Occipital lobe (tissue), 2 donors: ENCODE data around the gene BCAN. TPM values are rescaled to one million over a fixed set of nuclear protein-coding genes. Genes with fewer than 3 reads are reported as not detected.
A peak's percentile ranks its signal among the peaks of the same experiment; 100 is the strongest.

Experiments
- DNase-seq: peaks from one replicate; lab custom pipeline; 2025; lab: John Stamatoyannopoulos, UW
- total RNA-seq: library from RNA; depleted of rRNA; stranded (reverse); fragments of >200 nt; gene quantifications from one replicate; pipeline ENCODE4 v1.2.3, GENCODE V29; 2014

BCAN gene
- total RNA-seq, 1 donor from 2014 or later: 95.8 TPM

GRCh38 chr1:156694690-156694962, 52.7 kb downstream of the BCAN start:
- DNase-seq: no peak

DNA sequence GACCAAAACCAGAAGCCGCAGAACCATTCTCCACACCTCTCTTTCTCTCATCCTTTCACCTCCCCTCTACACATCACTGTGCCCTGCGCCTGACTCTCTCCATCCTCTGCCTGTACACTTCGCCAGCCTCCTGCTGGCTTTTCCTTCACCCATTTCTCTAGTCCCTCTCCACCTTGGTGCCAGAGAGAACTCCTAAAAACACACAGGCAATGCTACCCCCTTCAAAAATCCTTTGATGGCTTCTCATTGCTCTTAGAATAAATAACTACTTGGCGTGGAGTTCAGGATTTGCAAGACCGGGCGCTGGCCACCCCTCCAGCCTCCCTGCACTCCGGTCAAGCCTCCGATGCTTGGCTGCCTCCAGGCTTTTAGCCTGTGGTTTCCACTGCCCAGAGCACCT, 54.8 kb downstream of the BCAN start:
- DNase-seq: no peak

GRCh38 chr1:156697481-156697880, 55.6 kb downstream of the BCAN start:
- no peak for DNase-seq

DNA sequence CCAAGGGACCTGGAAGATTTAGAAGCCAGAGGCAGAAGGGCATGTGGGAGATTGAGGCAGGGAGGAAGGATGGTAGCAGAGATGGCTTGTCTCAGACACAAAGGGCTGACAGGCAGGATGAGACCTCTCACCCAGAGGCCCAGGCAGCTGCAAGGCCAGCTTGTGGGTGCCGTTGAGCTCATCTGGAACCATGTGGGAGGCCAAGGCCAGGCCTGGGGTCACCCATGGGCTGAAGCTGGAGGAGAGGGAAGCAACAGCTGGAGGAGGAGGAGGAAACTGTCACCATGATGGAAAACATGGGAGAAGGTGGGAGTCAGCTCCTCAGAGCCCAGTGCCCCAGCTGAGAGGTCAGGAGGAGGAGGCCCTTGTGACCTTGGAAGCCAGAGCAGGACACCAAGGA, 57.1 kb downstream of the BCAN start:
- DNase-seq: no peak

GRCh38 chr1:156700736-156701531, 59.0 kb downstream of the BCAN start:
- no peak for DNase-seq

DNA sequence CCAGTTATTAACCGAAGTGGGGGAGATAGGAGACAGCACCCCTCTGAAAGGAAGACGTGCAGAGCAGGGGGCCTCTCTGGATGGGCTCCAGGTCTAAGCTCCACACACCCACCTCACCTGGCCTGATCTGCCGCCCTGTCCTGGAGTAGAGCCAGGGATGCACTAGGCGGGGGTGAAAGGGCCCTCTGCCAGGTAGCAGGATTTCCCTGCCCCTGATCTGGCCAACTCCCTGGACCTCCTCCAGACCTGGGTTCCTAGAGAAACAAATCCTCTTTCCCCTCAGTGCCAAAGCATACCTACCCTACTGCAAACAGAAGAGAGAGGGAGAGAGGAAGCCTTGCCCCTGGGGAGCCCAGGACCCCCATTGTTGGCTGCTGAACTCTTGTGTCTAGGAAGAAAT, 61.4 kb downstream of the BCAN start:
- DNase-seq: no peak

DNA sequence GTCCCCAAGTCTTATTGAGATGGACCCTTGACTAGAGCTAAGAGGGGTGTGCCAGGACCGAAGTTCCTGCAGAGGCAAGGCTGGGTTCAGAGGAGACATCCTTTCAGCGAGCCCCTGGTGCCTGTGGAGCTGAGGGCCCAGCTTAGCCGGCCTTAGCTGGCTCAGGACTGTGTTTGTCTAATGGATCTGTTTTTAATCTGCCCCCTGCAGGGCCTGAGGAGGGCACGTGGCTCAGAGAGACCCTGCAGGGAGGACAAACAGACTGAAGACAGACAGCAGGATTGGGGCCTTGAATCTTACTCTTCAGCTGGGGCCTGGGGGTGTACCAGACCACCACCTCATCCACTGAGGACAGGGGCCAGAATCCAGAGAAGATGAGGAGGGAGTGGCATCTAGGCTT, 61.8 kb downstream of the BCAN start:
- DNase-seq: no peak

- no peak for DNase-seq
These were observed 62.3 kb downstream of the BCAN start for GRCh38 chr1:156704166-156704711.

DNA sequence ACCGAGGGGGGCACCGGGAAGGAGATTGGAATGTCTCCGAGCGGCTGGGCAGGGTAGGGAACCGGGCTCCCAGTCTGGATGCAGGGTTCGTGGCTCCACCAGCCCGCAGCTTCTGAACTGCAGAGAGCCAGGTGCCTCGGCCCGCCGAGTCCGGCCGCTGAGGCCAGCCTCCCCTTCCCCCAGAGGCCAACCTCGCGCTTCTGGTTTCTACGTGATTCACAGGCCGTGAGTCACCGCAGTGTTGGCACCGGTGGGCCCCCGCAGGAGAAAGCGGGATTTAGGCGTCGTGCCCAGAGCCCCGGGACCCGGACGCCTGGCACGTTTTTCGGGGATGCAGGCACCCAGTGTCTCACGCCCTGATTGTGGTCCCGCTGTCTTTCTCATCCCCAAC, 63.0 kb downstream of the BCAN start:
- DNase-seq: peak; percentile 11

DNA sequence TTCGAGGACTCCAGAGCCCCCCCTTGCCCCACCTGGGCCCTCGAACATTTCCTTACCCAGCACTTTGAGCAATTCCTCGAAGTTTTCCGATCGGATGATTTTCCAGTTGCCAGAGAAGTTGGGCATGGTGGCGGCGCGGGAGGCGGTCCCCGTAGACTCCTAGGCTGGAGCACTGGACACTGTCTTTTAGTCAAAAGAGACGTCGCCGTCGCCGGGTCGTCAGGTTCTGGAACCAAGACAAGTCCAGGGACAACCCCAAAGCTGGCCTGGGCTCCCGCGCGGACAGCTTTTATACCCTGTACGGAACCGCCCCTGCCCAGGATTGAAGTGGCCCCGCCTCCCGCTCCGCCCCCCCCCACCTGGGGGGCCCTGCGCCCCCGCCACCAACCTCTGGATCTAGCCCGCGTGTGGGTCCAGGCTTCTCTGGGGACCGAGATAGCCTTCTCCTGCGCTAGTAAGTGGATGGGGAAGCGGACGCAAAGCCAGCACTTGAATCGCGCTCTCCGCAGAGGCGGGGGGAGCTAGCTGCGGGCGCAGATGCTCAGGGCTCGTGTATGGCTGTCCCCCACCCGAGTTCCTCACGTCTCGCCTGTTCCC, 63.5 kb downstream of the BCAN start, which contains the start of gene CRABP2:
CRABP2 (minus strand) TSS at position 263 of the 597 bp plus-strand sequence; CDS start at position 126, 137 bp downstream.
- no peak for DNase-seq

DNA sequence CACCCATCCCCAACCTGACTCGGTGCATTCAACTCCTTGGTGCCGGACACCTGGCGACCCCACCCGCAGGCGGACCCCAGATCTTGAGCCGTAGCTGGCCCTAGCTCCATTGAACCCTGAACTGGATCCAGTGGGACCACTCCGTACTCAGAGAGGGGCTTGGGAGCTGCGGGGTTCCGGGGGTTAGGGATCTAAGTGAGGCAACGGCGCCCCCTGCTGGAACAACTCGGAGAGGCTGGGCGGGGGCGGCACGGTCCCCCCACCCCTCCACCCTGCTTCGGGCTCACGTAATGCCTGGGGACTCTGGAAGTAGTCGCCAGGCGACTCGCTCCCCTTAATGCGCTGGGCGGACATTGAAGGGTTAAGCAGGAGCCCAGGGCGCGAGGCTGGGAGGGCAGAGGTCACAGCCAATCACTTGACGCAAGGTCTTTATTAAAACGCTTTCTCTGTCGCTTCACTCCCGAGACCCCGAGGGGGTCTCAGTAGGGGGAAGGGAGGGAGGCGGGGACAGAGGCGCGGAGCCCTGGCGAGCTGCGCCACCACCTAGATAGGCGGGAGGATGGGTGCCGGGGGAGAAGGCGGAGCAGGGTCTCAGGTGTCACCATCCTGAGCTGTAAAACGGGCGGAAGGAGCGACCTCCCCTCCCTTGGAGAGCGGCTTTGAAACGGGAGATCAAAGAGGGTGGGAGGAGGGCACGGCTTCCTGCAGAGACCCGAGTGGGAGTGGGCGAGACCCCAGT, 64.2 kb downstream of the BCAN start:
- DNase-seq: peak; percentile 17

GRCh38 chr1:156706657-156707416, 64.9 kb downstream of the BCAN start:
- DNase-seq: no peak

DNA sequence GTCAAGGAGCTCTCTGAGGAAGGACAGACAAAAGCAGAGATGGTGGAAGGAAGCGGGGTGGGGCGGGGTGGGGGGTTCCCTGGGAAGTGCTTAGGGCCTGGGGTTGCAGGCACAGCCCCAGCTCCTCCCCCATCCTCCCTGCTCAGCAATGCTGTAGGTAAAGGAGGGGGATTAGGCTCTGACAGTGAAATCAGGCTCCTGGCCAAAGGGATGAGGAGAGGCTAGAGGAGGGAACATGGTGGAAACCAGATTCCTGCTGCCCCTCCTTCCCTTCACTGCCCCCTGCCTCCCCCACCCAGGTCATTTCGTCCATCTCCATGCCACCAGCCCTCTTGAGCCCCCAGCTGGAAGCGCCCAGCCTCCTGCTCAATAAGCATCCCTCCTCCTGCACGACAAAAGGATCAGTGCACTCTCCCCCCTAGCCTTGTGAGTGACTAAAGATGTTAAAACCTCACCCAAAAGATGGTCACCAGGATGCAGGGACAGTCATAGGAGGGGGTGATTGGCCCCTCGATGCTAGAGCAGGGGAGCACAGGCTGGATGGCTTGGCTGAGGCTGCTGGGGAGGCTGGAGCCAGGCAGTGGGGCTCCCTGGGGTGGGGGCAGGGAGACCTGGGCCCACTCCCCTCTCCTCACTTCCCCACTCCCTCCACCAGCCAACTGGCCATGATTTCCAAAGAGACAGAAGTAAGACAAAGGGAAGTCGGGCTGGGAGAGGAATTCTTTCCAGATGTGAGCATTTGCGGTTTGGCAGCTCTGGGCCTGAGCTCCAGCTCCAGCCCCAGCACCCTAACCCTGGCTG, 65.7 kb downstream of the BCAN start:
- no peak for DNase-seq

GRCh38 chr1:156708218-156708661, 66.3 kb downstream of the BCAN start:
- DNase-seq: no peak

GRCh38 chr1:156709031-156709430, 67.1 kb downstream of the BCAN start:
- no peak for DNase-seq

Other genes starting within 250 kb of the BCAN start
- 3.7 TPM for gene MEF2D, start 141.3 kb upstream of the BCAN start, total RNA-seq
- gene IQGAP3, start 69.6 kb upstream of the BCAN start, total RNA-seq: 1.1 TPM
- not detected for gene TTC24, start 62.4 kb upstream of the BCAN start, total RNA-seq
- 26.5 TPM for gene NAXE, start 50.3 kb upstream of the BCAN start, total RNA-seq
- 10.3 TPM for gene GPATCH4, start 40.6 kb upstream of the BCAN start, total RNA-seq
- not detected for gene HAPLN2, start 22.7 kb upstream of the BCAN start, total RNA-seq
- gene NES, start 35.3 kb downstream of the BCAN start, total RNA-seq: 24.0 TPM
- 3.1 TPM for gene CRABP2, start 63.5 kb downstream of the BCAN start, total RNA-seq
- 9.2 TPM for gene METTL25B, start 86.4 kb downstream of the BCAN start, total RNA-seq
- 6.2 TPM for gene ISG20L2, start 86.6 kb downstream of the BCAN start, total RNA-seq
- gene MRPL24, start 99.0 kb downstream of the BCAN start, total RNA-seq: 10.6 TPM
- 61.6 TPM for gene HDGF, start 109.6 kb downstream of the BCAN start, total RNA-seq
- 16.2 TPM for gene PRCC, start 125.4 kb downstream of the BCAN start, total RNA-seq
- gene SH2D2A, start 174.7 kb downstream of the BCAN start, total RNA-seq: not detected
- 0.31 TPM for gene INSRR, start 217.0 kb downstream of the BCAN start, total RNA-seq
- gene NTRK1, start 218.7 kb downstream of the BCAN start, total RNA-seq: not detected